ELF-1 (cell line): ENCODE results near the gene TPRN.

ENCODE experiments used
- DNase-seq: peaks from one replicate; pipeline ENCODE4 v3.0.0-alpha.2; 2016; ENCODE audit warnings: low read depth, low spot score

TPRN gene

DNA sequence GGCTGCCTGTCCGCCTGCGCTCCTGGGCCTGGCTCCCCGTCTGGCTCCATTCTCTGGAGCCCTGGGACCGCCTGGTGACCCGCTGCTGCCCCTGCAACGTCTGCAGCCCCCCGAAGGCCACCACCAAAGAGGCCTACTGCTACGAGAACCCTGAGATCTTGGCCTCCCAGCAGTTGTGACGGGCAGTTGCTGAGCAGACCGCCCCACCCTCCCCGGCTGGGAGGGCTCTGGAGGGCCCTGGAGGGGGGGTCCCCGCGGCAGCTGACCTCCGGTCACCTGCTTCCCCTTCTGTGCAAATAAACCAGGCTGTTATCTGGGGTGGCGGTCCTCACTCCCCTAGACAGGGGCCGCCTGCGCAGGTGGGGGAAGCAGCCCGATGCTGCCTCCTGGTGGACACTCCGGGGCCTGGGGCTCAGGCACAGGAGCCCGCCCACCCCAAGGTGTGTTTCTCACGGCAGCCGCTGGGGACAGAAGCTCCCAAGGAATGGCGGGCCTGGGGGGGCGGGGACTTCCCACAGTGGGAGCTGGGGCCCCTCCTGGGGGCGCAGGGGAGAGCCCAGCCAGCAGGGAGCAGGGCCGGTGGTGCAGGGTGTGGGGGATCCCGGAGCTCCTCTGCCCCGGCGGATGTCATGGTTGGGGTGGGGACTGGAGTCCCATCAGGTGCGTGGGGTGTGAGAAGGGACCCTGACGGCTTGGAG is 35.8 kb upstream of the TPRN start:
- peak; percentile 93 for DNase-seq

- peak; percentile 39 for DNase-seq
These were observed 35.1 kb upstream of the TPRN start for GRCh38 chr9:137235424-137236237.

- no peak for DNase-seq
These were observed 34.4 kb upstream of the TPRN start for GRCh38 chr9:137234758-137235423.

GRCh38 chr9:137234055-137234697 is 33.6 kb upstream of the TPRN start:
- DNase-seq, result no peak

GRCh38 chr9:137233143-137233980 is 32.8 kb upstream of the TPRN start:
- no peak for DNase-seq

DNA sequence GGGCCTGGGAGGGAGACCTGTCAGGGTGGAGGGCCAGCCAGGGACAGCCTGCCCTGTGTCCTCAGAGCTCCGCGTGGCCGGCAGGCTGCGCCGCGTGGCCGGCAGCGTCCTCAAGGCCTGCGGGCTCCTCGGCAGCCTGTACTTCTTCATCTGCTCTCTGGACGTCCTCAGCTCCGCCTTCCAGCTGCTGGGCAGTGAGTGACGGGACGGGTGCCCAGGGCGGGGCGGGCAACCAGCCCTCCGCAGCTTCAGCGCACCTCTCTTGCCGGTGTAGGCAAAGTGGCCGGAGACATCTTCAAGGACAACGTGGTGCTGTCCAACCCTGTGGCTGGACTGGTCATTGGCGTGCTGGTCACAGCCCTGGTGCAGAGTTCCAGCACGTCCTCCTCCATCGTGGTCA is 32.0 kb upstream of the TPRN start:
- no peak for DNase-seq

DNA sequence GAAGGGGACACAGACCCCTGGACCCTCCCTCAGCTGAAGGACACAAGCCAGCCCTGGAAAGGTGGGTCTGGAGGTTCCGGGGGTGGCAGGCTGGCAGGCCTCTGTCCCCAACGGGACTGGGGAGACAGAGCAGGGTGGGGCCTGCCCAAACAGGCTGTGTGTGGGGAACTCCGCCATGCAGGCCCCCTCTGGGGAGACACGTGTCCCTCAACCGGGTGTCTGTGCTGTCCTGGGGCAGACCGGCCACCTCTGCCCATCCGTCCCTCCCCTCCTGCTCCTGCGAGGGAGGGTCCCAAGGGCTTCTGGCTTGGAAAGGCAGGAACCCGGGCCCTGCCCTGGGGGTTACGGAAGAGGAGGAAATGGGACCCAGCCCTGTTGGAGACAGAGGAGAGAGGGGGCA is 31.6 kb upstream of the TPRN start:
- DNase-seq, result no peak

DNA sequence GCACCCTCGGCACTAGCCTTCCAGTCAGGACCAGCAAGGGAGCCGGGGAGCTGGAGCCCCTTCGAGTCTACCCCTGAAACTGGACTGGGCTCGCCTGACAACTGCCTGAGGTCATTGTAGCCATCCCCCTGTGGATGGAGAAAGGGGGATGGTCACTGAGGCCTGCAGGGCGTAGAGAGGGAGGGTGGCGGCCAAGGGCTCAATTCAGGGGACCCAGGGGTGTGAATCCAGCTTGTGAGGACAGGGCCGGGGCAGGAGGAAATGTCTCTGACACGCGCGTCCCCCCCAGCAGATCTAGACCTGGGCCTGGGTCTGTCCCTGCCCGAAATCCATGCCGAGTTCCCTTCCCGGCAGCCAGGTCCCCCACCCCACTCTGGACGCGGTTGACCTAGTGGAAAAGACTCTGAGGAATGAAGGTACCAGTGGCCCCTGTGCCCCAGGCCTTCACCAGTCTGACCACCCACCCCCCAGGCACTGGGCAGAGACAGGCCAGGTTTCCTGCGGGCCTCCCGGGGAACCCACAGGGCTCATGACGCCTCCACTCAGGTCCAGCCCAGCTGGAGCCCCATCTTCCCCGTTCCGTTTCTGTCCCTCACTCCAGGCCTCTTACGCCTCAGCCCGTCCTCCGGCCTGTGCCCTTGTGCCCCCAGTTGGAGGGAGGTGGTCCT is 31.0 kb upstream of the TPRN start:
- no peak for DNase-seq

GRCh38 chr9:137230705-137231371 is 30.3 kb upstream of the TPRN start, which contains the start of gene SLC34A3:
Gene SLC34A3, plus strand, starts transcription at chr9:137230901. Its CDS starts 802 bp downstream, at chr9:137231703.
- no peak for DNase-seq

GRCh38 chr9:137229903-137230704 is 29.6 kb upstream of the TPRN start:
- DNase-seq, result no peak

- DNase-seq, result no peak
These were observed 28.7 kb upstream of the TPRN start for GRCh38 chr9:137228968-137229896.

DNA sequence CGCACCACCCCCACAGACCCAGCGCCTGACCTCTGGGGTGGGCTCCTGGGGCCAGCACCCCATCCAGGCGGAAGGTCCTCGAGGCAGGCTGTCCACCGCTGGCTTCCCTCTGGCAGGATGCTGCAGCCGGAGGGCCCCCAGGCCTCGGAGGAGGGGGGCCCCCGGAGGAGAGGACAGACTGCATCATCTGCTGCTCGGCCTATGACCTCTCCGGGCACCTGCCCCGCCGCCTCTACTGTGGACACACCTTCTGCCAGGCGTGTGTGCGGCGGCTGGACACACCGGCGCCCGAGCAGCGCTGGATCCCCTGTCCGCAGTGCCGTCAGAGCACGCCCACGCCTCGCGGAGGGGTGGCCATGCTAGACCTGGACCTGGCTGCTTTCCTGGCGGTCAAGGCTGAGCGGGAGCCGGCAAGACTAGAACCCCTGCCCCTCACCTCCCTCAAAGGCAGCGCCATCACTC is 28.0 kb upstream of the TPRN start:
- DNase-seq, result no peak

DNA sequence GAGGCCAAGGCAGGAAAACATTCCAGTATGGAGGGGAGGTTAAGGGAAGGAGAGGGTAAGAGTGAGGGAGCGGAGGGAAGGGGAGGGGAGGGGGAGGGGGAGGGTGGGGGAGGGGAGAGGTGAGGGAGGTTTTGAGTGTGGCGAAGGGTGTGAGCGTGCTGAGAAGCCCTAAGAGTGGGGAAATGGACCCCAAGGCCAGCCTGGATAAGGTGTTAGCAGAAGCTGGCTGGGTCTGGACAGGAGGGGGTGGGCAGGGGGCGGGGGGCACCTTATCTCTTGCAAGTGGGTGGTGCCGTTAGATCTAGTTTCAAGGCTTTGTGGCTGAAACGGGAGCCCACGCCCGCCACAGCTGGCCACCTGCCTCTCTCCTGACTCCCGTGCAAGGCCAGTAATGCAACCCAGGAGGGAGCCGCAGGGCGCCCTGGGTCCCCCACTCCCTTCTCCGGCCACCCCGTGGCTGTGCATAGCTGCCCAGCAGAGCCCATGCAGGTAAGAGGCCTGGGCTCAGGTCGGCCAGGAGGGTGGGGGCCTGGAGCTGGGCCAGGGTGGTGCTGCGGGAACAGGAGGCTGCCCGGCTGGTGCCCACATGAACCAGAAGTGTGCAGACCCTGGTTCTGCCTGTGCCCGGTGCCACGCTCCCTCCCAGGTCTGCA is 27.4 kb upstream of the TPRN start:
- no peak for DNase-seq

GRCh38 chr9:137227054-137227852 is 26.7 kb upstream of the TPRN start, which contains the start of gene RNF224:
Gene RNF224, plus strand, starts transcription at chr9:137227502. Its CDS starts 834 bp downstream, at chr9:137228336.
- peak; percentile 87 for DNase-seq

GRCh38 chr9:137226338-137227053 is 26.0 kb upstream of the TPRN start:
- DNase-seq, result no peak
